GM23338 (cell line): Measurements from ENCODE around the gene DTNB. TPM values are rescaled to one million over a fixed set of nuclear protein-coding genes. Genes with fewer than 3 reads are reported as not detected.

Experiments
- ATAC-seq: fragments of 200-7000 bp; cut with Tn5 transposase; 3 replicates; pipeline ENCODE4 v1.9.1; 2020
- DNase-seq: peaks from one replicate; pipeline ENCODE4 v3.0.0-alpha.2; 2015; ENCODE audit warnings: low spot score
- H2AFZ ChIP-seq: fragments of 200-600 bp; sonication (generic); 2 replicates; pipeline ENCODE4 v1.8.0; 2016; ENCODE audit warnings: antibody characterized with exemption, mild to moderate bottlenecking, moderate library complexity
- H3F3A ChIP-seq: fragments of 200-600 bp; sonication (generic); replicated peaks from 2 replicates; pipeline ENCODE4 v1.8.0; 2017; ENCODE audit warnings: antibody characterized with exemption, mixed run types, low read depth
- H3K27ac ChIP-seq: fragments of 200-600 bp; sonication (generic); 2 replicates; pipeline ENCODE4 v1.6.1; 2016; ENCODE audit warnings: low read depth
- H3K27me3 ChIP-seq: fragments of 200-600 bp; sonication (generic); 2 replicates; pipeline ENCODE4 v1.8.0; 2016; ENCODE audit warnings: mild to moderate bottlenecking, mixed run types, moderate library complexity; ENCODE audit not compliant: insufficient read depth
- H3K36me3 ChIP-seq: fragments of 200-600 bp; sonication (generic); 2 replicates; pipeline ENCODE4 v1.8.0; 2016; ENCODE audit warnings: mild to moderate bottlenecking; ENCODE audit not compliant: insufficient read depth
- H3K4me1 ChIP-seq: fragments of 200-600 bp; sonication (generic); 2 replicates; pipeline ENCODE4 v1.8.0; 2016; ENCODE audit warnings: mild to moderate bottlenecking, moderate library complexity; ENCODE audit not compliant: insufficient read depth
- H3K4me2 ChIP-seq: fragments of 200-600 bp; sonication (generic); 2 replicates; pipeline ENCODE4 v1.7.1; 2017; ENCODE audit warnings: mixed run types
- H3K4me3 ChIP-seq: fragments of 200-600 bp; sonication (generic); 2 replicates; pipeline ENCODE4 v1.6.1; 2016; ENCODE audit warnings: mixed run types
- H3K79me2 ChIP-seq: fragments of 200-600 bp; sonication (generic); replicated peaks from 2 replicates; pipeline ENCODE4 v1.8.0; 2017; ENCODE audit warnings: mild to moderate bottlenecking; ENCODE audit not compliant: insufficient read depth
- H3K9me2 ChIP-seq: fragments of 200-600 bp; sonication (generic); 2 replicates; pipeline ENCODE4 v1.8.0; 2017; ENCODE audit not compliant: insufficient read depth
- H4K20me1 ChIP-seq: fragments of 200-600 bp; sonication (generic); replicated peaks from 2 replicates; pipeline ENCODE4 v1.8.0; 2017; ENCODE audit warnings: mild to moderate bottlenecking; ENCODE audit not compliant: insufficient read depth
- H3K27ac Mint-ChIP-seq: 2 replicates; pipeline ENCODE4 v1.8.0; 2020; ENCODE audit warnings: inconsistent platforms, mild to moderate bottlenecking, moderate library complexity, mixed read lengths
- H3K27me3 Mint-ChIP-seq: 3 replicates; pipeline ENCODE4 v1.8.0; 2022; ENCODE audit warnings: low read depth, mild to moderate bottlenecking, moderate library complexity, mixed read lengths, inconsistent platforms; ENCODE audit not compliant: insufficient read depth, poor library complexity
- H3K36me3 Mint-ChIP-seq: 3 replicates; pipeline ENCODE4 v1.8.0; 2021; ENCODE audit warnings: low read depth, mild to moderate bottlenecking, inconsistent platforms, moderate library complexity, mixed read lengths
- H3K4me1 Mint-ChIP-seq: 3 replicates; pipeline ENCODE4 v1.8.0; 2020; ENCODE audit warnings: mild to moderate bottlenecking, inconsistent platforms, mixed read lengths
- H3K4me3 Mint-ChIP-seq: 3 replicates; pipeline ENCODE4 v1.8.0; 2021; ENCODE audit warnings: moderate library complexity, mild to moderate bottlenecking, inconsistent platforms, mixed read lengths
- H3K9me3 Mint-ChIP-seq: 3 replicates; pipeline ENCODE4 v1.8.0; 2020; ENCODE audit warnings: moderate library complexity, mild to moderate bottlenecking, inconsistent platforms, mixed read lengths
- CREB1 ChIP-seq: fragments of 250-450 bp; sonication (Bioruptor Pico); IDR thresholded peaks from 2 replicates; pipeline ENCODE4 v1.5.0; 2020; ENCODE audit warnings: low read depth, mild to moderate bottlenecking, moderate library complexity
- EZH2 ChIP-seq: fragments of 200-600 bp; sonication (generic); IDR thresholded peaks from one replicate; pipeline ENCODE4 v1.8.0; 2017; ENCODE audit warnings: antibody characterized with exemption, mild to moderate bottlenecking, low read depth; ENCODE audit not compliant: unreplicated experiment
- EZH2phosphoT487 ChIP-seq: fragments of 200-600 bp; sonication (generic); IDR thresholded peaks from one replicate; pipeline ENCODE4 v1.8.1; 2018; ENCODE audit warnings: antibody characterized with exemption; ENCODE audit not compliant: unreplicated experiment
- JUNB ChIP-seq: IDR thresholded peaks from one replicate; pipeline ENCODE4 v1.6.1; 2016; ENCODE audit warnings: antibody characterized with exemption; ENCODE audit not compliant: unreplicated experiment
- NANOG ChIP-seq: IDR thresholded peaks from 2 replicates; pipeline ENCODE4 v1.6.1; 2016; ENCODE audit warnings: antibody characterized with exemption, borderline replicate concordance
- POLR2AphosphoS5 ChIP-seq: IDR thresholded peaks from 2 replicates; pipeline ENCODE4 v1.6.1; 2016; ENCODE audit warnings: antibody characterized with exemption, low read depth
- STAT1 ChIP-seq: IDR thresholded peaks from one replicate; pipeline ENCODE4 v1.6.1; 2016; ENCODE audit warnings: antibody characterized with exemption; ENCODE audit not compliant: unreplicated experiment
- ZNF114 ChIP-seq: fragments of 250-450 bp; sonication (Bioruptor Pico); IDR thresholded peaks from 2 replicates; pipeline ENCODE4 v1.5.0; 2020; ENCODE audit warnings: mild to moderate bottlenecking, moderate library complexity
- ZNF331 ChIP-seq: fragments of 250-450 bp; sonication (Bioruptor Pico); IDR thresholded peaks from 2 replicates; pipeline ENCODE4 v1.5.0; 2020; ENCODE audit warnings: low read depth, mild to moderate bottlenecking, moderate library complexity
- ZNF462 ChIP-seq: fragments of 250-450 bp; sonication (Bioruptor Pico); IDR thresholded peaks from 2 replicates; pipeline ENCODE4 v1.5.0; 2020; ENCODE audit warnings: mild to moderate bottlenecking, moderate library complexity
- polyA plus RNA-seq: library from polyadenylated mRNA; unstranded; fragments of >200 nt; fragmentation: Nextera tagmentation; extraction: Ambion mirVana; gene quantifications from 2 replicates; pipeline ENCODE4 v1.2.1, GENCODE V29; 2016
- total RNA-seq: library from RNA; depleted of rRNA; stranded (reverse); fragments of >200 nt; shearing (Covaris generic); gene quantifications from 2 replicates; pipeline ENCODE4 v1.2.3, GENCODE V29; 2014

The DTNB gene
- total and polyA plus RNA-seq, 2 experiments from 2014 or later: 22.1 to 29.4 TPM

GRCh38 chr2:25431604-25432003 lies 241.8 kb downstream of the DTNB start:
- peaks cover under 1% of the 10 kb centered on the region; the same call in 1 of the 3 replicates for H3K4me1 Mint-ChIP-seq
- no peak overlapping the region for H3K27ac ChIP-seq

More at GRCh38 chr2:25431604-25432003, 241.8 kb downstream of the DTNB start:
- Histone ChIP-seq H3K9me2 (no peaks in the 10 kb centered on the region), H3K79me2 (no peaks in the 10 kb centered on the region), H2AFZ (no peak overlapping the region), H3K27me3 (no peaks in the 10 kb centered on the region), H3K36me3 (0 out of 2 replicates have a peak, but pooled peaks cover under 1% of the 10 kb centered on the region), H3K4me3 (no peak overlapping the region), H3K4me1 (no peaks in the 10 kb centered on the region), H4K20me1 (0 out of 2 replicates have a peak, but pooled peaks cover 5% of the 10 kb centered on the region), H3F3A (no peaks in the 10 kb centered on the region), H3K4me2 (no peak overlapping the region)
- DNase-seq (no peak), ATAC-seq (no peak)
- Mint-ChIP-seq H3K27me3 (peaks cover 2% of the 10 kb centered on the region), H3K36me3 (peaks cover 12% of the 10 kb centered on the region), H3K9me3 (peaks cover 7% of the 10 kb centered on the region; the same call in 1 of the 3 replicates), H3K27ac (no peak overlapping the region), H3K4me3 (no peak overlapping the region)
- TF ChIP-seq ZNF114 (CRISPR knock-in tag): no peak
- TF ChIP-seq JUNB: no peak
- no peak for TF ChIP-seq NANOG
- no peak for TF ChIP-seq CREB1 (CRISPR knock-in tag)
- no peak for TF ChIP-seq ZNF462 (CRISPR knock-in tag)
- no peak for TF ChIP-seq EZH2phosphoT487
- no peak for TF ChIP-seq STAT1
- no peak for TF ChIP-seq ZNF331 (CRISPR knock-in tag)
- TF ChIP-seq POLR2AphosphoS5: no peak
- TF ChIP-seq EZH2: no peak
